SH-SY5Y (cell line): ENCODE measurements around the gene VEGFB.

Experiments
- GATA2 ChIP-seq: IDR thresholded peaks from 2 replicates; pipeline ENCODE4 v1.6.1; 2011; ENCODE audit warnings: mild to moderate bottlenecking, low read depth, low read length
- GATA3 ChIP-seq: IDR thresholded peaks from 2 replicates; pipeline ENCODE4 v1.6.1; 2011; ENCODE audit warnings: low read depth, mild to moderate bottlenecking, low read length, moderate library complexity

Gene VEGFB

DNA sequence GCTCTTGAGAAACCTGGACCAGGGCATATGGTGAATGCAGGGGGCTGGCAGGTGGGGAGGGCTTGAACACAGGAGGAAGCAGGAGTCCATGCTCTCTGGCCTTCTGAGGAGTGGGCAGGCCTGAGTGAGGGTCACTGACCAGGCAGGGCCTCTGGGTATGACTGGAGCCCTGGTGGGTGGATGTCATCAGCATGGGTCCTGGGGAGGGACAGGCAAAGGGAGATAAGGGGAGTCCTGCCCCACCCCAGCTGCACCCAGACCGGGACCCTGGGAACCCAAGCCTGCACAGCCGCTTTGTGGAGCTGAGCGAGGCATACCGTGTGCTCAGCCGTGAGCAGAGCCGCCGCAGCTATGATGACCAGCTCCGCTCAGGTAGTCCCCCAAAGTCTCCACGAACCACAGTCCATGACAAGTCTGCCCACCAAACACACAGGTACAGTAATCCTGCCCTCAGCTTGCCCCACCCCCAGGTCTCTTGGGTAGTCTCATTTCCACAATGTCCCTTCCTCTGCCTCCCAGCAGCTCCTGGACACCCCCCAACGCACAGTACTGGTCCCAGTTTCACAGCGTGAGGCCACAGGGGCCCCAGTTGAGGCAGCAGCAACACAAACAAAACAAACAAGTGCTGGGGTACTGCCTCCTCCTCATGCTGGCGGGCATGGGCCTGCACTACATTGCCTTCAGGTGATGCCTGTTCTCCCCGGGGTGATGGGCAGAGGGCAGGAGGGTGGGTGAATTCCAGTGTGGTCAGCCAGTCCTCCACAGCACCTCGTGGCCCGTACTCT lies 2.0 kb upstream of the VEGFB start:
- TF ChIP-seq GATA2 (no peak), GATA3 (no peak)

DNA sequence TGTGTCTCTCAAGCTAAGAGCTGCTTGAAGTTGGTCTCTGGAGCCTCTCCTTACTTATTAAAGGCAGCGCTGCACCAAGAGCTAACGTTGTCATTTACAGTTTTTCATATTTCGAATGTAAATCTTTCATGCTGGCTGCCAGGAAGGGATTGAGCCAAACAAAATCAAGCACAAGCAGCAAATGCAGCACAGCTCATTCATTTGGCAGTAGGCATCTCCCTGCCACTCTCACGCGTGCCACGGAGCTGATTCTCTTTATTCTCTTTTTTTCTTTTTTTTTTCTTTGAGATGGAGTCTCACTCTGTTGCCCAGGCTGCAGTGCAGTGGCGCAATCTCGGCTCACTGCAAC lies 1.4 kb upstream of the VEGFB start:
- TF ChIP-seq GATA2 = no peak
- TF ChIP-seq GATA3 = no peak

GRCh38 chr11:64234647-64235379 lies 429 bp downstream of the VEGFB start:
- TF ChIP-seq GATA2 = no peak
- TF ChIP-seq GATA3 = no peak

DNA sequence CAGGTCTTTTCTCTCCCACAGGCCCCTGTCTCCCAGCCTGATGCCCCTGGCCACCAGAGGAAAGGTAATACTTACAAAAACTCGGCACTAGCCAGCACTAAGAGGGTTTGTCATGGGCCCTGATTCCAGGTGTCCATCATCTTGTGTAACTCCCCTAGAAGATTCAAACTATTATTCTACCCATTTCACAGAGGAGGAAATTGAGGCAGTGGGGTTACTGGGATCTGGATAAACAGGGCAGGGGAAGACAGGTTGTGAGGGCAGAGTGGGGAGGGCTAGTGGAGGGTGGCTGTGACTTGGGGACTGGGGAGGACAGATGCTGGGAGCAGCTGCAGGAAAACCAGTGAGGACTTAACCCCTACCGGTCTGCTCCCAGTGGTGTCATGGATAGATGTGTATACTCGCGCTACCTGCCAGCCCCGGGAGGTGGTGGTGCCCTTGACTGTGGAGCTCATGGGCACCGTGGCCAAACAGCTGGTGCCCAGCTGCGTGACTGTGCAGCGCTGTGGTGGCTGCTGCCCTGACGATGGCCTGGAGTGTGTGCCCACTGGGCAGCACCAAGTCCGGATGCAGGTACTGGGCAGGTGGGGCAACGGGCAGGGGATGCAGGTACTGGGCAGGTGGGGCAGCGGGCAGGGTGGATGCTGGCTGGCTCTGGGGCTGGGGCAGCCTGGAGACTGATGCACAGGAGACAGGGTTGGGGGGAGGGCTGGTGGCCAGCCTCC lies 1.2 kb downstream of the VEGFB start:
- TF ChIP-seq GATA2 (no peak), GATA3 (no peak)

GRCh38 chr11:64237484-64237951 lies 3.1 kb downstream of the VEGFB start:
- TF ChIP-seq GATA3 (no peak), GATA2 (no peak)

GRCh38 chr11:64238076-64238475 lies 3.7 kb downstream of the VEGFB start:
- no peak for TF ChIP-seq GATA3
- TF ChIP-seq GATA2 = no peak

- TF ChIP-seq GATA3 (no peak), GATA2 (no peak)
Measured at GRCh38 chr11:64238999-64239398, 4.6 kb downstream of the VEGFB start.

DNA sequence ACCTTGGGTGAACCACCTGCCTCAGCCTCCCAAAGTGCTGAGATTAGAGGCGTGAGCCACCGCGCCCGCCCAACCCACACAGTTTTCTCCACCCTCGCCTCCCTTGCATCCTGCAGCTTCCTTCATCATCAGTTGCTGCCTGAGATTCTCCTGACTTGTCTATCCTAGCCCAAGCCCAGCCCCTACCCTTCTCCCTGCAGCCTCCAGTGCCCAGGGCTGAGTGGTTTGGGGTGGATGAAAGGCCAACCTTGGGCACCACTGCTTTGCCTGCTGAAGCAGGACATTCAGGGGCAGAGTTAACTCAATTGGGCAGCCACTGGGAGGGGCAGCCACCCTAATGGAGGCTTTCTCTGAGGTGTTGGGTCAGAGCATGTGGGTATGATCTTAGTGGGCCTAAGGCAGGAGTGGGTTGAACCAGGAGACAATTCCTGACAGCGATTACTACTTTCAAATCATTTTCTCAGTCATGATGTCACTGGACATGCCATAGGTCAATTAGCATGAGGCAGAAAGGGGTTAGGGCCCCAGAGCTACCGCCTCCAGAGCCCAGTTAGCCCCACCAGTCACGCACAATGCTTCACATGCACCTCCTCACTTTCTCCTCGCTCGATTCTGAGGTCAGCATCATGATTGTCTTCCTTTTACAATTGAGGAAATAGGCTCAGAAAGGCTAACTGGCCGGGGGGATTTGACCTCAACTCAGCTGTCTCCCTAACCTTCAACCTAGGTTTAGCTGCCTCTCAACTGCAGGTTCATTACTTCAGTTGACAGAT lies 5.5 kb downstream of the VEGFB start:
- TF ChIP-seq GATA2 (no peak), GATA3 (no peak)

DNA sequence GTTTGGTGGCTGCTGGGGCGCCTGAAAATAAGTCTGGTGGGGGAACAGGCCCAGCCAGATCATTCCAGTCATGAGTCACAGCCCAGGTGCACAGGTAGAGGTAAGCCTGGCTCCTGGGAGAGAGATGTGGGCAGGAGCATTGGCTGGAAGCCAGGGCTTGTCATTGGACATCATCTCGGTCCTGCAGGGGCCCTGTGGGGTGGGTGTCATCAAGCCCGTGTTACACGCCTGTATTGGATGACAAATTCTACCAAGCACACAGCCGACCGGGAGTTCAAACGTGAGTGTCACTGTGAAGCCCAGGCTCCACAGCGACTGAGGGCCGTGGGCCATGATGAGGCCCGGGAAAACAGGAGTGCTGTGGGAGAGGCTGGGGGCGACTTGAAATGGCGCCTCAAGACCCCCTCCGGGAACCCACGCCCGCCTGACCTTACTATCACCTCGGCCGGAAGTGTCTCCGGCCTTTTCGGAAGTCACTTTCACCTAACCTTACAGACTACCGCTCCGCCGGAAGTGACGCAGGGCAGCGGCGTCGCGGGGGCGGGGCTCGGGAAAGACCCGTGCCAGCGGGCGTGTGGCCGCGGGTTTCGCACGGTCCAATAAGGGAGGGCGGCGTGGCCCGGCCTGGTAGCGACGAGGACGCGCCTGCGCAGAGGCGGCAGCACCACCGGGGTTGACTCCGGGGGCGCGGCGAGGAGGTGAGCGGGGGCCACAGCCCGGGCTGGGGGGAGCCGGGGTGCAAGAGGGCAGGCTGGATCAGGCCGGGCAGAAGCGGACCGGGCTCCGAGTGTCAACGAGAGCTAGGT lies 6.3 kb downstream of the VEGFB start, which contains the start of gene FKBP2:
FKBP2 (plus strand) TSS at position 661 of the 806 bp plus-strand sequence. CDS start 1,293 bp downstream, outside the sequence.
- no peak for TF ChIP-seq GATA2
- no peak for TF ChIP-seq GATA3

- TF ChIP-seq GATA3 = no peak
- no peak for TF ChIP-seq GATA2
Measured at GRCh38 chr11:64241241-64241490, 6.8 kb downstream of the VEGFB start.

DNA sequence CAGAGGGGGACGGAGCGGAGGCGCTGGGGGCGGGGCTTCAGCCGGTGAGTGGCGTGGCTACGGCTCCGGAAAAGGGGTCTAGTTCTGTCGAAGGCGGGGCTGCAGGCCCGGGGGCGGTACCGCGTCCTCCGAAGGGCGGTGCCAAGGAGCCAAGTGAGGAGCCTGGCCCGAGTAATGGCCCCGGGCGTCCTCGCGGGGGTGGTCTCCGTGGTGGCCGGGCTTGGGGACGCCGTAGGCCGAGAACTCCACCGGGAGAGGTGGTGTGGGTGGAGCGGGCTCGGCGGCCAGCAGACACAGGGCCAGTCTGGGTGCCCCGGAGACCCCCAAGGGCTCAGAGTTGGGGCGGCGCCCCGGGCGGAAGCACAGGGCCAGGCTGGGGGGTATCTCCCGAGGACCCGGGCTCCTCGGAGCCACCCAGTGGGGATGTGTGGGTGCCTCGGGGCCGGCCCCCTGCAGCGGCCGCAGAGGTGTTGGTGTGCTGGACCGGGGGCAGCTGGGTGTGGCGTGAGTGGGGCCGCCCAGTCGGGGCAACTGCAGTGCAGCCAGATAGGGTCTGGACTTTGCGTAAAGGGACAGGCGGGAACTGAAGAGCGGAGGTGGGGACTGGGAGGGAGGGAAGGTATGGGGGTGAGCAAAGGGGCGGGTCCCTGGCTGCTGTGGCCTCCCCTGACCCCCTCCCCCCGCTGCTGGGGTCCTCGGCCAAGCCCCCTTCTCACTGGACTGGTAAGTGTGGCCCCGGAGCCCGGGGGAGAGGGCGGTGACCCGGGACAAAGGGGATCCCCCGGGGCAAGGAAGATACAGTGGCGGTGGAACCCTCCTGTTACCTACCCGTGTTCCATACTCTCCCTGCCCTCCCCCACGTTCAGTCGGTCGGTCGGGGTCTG lies 7.3 kb downstream of the VEGFB start:
- no peak for TF ChIP-seq GATA2
- TF ChIP-seq GATA3 = no peak

- no peak for TF ChIP-seq GATA3
- no peak for TF ChIP-seq GATA2
Measured at GRCh38 chr11:64243236-64243854, 9.0 kb downstream of the VEGFB start.
